Superior temporal gyrus (tissue), 1 donor: ENCODE results near the gene TTLL5.

Experiments used
- DNase-seq: peaks from one replicate; pipeline ENCODE4 v3.0.0-alpha.2; 2016; ENCODE audit errors: extremely low spot score

Gene TTLL5

DNA sequence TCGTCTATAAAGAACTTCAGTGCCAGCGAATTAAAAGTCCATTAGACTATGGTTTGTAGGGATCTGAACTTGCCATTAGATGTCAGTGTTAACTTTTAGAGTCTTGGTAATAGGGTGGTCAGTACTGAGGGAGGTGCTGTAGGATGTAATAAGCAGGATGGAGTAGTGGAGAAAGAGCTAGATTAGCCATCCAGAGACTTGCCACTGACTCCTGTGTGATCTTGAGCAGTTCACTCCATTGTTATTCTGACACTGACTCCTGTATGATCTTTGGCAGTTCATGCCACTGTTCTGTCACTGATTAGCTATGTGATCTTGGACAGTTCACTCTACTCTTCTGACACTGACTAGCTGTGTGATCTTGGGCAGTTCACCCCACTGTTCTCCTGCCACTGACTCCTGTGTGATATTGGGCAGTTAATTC lies 133.6 kb downstream of the TTLL5 start:
- DNase-seq, result peak; percentile 73

DNA sequence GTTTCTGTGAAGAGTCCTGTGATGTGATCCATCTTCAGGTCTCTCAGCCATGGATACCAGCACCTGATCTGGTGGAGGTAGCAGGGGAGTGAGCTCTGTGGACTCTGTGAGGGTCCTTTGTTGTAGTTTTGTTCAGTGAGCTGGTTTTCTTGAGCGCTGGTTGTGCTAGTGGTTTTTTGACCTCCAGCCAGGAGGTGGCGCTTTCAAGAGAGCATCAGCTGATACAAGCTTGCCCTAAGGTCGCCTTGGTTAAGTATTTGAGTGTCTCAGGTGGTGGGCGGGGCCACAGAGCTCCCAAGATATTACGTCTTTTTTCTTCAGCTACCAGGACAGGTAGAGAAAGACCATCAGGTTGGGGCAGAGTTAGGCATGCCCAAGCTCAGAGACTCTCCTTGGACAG lies 139.7 kb downstream of the TTLL5 start:
- no peak for DNase-seq

DNA sequence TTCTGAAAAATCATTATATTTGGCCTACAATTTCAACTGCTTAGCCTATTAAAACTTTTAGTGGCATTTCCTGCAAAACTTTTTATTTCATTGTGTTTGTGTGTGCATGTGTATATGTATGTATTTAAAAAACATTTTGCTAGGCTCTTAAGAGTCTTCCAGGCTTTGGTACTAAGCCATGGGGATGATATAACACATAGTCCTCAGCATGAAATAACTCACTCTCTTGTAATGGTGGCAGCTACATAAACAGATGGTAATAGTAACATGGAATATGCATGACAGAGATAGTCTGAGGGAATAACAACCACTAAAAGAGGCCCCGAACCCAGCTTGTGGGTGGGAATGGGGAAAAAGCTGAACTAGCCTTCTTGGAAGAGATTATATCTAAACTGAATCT lies 141.4 kb downstream of the TTLL5 start:
- no peak for DNase-seq

DNA sequence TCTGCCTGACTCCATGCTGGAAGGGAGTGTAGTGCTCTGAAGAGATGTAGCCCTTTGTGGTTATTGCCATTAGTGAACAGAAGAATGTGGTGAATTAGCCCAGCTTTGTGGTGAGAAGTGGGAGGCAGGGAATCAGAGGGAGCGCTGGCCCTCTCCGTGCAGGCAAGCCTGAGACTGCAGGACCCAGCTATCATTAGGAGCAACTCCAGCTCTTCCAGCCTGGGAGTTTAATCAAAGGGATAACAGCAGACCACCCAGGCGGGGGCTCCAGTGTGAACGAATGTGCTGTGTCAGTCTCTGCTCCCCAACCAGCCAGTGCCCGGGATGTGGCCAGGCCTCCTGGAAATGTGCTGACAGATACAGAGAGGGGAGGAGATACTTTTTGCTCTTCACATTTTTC lies 142.7 kb downstream of the TTLL5 start:
- no peak for DNase-seq

DNA sequence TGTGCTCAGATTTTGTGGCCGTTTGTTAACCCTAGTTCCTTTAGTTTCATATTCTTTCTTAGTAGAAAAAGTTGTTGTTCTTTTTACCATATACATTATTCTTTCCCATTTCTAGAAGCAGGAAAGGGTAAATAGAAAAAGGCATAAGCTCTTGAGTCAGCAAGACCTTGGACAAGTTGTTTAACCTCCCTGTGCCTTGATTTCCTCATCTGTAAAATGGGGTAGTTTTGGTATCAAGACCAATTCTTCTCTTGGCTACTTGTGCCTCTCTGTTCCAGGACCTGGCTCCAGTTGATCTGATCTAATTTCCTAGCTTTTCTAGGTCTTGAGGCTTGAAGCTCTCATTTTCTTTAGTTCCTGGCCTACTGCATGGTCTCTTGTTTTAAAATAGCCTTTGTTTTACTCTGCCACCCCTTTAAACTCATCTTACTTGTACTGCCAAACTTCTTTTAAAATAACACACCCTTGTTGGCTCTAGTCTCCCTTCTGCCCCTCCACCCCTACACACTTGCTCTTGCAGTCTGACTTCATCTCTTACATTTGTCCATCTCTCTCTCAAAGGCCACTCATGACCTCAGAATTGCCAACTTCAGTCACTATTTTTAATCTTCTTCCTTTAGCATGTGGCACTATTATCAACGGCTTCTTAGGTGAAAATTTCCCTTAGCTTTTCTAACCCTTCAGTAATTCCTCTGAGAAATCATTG lies 143.7 kb downstream of the TTLL5 start:
- DNase-seq, result no peak

DNA sequence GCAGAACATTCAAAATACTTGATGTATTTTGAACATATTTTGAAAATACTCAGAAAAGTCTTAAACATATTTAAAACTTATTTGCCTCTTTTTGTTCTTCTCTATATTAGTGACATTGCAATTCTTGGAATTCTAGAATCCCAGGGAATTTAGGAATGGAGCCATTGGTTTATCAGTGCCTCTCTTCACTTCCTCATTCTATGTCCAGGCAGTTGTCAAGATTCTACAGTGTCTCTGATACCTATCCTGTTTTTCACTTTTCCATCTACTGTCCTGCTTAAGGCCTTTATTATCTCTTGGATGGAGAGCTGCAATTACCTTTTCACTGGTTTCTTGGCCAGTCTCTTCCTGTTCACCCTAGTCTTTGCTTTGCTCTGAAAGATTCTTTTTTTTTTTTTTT lies 144.6 kb downstream of the TTLL5 start:
- no peak for DNase-seq

DNA sequence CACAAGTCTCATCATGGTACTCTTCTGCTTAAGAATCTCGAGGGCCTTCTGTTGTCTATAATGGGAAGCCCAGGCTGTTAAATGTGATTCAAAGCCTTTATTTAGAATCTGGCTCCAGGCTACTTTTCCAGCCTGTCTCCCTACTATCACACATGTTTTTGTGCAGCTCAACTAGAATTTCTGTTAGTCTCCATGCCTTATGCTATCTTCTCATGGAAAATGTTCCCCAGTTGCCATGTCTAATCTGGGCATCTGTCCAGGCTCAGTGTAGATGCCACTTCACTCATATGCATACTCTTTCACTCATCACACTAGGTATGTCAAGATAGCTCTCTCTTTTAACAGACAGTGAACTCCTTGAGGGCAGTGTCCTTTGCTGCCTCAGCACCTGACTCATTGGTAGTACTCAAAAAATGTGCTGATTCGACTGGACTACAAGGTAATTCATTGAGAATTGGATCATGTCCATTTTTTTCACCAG lies 145.3 kb downstream of the TTLL5 start:
- peak; percentile 43 for DNase-seq

DNA sequence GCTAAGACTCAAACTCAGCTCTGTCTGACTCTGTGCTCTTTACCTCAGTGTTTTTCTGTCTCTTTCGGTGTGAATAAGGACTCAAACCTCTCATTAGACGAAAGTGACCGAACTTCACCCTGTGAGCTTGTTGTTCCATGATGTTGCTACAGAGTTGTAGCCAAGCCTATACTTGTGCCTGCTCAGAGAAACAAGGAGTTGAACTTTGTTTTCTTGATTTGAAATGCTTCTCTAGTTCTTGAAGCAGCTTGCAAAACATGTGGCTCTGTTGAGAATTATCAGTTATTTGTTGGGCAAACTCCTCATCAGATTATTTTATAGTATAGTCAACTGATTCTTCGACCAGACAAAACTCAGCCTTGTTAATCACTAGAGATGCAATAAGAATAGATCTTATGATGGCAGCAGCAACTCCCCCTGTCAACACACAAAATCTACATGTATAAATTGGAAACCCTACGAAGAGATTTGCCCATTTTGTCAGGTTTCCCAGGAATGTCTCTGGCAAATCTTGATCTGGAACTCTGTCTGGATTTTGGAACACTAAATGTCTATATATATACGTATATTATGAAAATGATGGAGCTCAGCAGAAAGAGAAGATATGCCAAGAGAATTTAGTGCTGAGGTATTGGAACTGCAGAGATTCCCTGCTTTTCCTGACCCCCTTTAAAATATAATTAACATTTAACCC lies 146.8 kb downstream of the TTLL5 start:
- DNase-seq, result no peak

DNA sequence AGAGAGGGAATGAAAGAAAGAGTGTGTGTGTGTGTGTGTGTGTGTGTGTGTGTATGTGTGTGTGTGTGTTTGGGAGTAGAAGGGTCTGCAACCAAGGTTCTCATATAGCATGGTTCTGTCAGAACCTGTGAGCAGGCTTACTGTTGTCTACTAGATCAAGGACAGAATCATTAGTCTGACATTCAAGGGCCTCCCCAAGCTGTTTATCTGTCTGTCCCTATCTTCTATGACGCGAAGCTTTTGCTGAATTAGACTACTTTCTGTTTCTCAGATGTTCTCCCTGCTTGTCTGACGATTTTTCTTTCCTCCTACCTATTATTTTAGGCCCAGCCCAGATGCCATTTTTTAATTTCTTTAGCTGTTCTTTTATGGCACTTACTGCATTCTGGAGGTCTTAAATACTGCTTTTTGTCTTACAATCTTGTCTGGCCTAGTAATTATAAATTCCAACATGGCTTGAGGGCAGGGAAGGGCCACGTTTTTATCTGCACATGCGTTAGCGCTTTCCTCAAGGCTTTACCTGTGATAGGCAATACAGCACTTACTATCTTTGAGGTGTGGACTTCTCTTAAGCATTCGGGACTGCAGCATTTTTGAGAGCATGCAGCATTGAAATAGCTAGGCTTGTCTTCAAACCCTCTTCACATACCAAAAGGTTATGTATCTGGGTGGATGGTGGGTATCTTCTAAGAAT lies 150.2 kb downstream of the TTLL5 start:
- DNase-seq, result no peak

DNA sequence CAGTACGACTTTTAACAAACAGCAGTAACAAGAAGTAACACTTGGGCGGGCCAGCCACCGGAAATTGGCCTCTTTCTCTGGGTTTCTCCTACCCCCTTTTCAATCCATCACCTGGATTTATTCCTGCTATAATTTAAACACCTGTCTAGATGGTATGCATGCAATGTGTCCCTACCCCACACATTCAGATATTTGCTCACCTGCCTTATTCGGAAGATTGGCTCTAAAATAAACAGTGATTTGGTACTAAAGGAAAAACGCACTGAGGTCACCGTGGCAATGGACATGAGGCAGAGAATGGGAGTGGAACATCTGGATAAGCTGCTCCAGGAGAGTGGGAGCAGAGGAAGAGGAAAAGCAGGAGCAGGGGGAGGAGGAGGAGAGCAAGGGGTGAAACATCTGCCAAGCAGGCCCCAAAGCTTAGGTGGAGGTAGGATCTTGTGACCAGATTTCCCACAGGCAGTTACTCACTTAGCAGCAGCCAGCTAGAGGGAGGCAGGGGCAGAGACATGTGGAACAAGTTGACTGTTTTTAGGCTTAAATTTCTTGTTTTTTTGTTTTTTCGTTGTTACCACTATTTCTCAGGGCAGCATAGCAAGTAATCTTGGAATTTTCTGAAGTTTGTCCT lies 150.9 kb downstream of the TTLL5 start:
- no peak for DNase-seq

DNA sequence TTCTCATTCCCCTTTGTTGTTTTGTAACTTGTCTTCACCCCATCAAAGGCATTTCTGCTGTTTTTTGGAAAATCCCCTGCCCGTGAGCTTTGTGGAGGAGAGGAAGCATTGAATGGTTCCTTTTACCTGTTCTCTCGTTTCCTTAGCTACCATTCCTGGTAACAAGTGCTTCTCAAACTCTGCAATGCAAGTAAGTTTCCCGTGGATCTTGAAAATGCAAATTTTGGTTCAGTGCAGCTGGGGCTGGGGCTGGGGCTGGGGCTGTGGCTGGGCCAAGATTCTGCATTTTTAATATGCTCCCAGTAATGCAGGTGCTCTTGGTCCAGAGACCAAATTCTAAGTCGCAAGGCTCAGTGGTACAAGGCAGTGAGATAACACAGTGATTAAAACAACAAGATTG lies 151.6 kb downstream of the TTLL5 start:
- DNase-seq, result no peak

DNA sequence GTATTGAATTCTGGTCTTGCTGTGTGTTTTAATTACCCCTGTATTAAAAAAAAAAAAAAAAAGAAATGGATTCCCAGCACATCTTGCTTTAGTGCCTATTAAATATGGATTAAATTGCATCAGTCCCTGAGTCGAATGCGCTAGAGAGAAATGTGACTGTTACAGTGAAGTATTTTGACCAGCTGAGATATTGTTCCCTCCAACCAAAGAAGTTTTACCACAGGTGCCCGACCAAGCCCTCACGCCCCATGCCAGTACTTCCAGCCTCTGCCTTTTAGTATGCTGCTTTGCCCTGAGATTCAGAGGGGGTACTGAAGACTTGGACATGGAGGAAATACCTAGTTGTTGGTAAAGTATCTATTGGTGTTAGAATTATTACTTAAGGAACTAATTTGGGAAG lies 159.7 kb downstream of the TTLL5 start:
- no peak for DNase-seq

DNA sequence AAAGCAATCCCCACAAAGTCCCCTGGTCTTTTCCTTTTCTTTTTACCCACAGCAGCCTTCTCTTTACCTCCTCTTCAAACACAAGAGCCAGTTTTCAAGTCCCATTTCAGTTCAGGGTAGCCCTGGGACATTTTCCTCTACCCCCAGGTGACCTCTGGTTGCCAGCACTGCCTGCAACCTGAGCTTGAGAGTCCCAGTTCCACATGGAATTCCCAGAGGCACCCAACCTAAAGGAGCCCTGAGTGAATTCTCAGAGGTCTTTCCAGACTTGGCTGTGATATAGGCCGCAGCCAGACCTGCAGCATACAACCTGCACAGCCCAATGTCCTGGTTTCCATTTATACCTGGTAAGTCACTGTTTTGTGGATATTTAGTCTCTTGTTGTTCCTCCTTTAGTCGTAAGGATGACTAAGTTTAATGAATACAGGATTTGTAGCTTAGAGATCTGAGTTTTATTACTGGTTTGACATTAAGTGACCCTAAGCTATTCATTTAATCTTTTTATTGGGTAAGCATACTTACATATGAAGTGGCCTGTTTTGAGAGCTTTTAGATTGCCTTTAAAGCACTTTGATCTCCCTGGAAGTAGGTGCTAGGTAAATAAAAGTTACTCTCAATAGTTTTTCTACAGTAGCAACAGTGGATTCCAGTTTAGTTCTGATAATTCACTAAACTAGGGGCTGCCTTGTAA lies 160.9 kb downstream of the TTLL5 start:
- DNase-seq, result no peak

DNA sequence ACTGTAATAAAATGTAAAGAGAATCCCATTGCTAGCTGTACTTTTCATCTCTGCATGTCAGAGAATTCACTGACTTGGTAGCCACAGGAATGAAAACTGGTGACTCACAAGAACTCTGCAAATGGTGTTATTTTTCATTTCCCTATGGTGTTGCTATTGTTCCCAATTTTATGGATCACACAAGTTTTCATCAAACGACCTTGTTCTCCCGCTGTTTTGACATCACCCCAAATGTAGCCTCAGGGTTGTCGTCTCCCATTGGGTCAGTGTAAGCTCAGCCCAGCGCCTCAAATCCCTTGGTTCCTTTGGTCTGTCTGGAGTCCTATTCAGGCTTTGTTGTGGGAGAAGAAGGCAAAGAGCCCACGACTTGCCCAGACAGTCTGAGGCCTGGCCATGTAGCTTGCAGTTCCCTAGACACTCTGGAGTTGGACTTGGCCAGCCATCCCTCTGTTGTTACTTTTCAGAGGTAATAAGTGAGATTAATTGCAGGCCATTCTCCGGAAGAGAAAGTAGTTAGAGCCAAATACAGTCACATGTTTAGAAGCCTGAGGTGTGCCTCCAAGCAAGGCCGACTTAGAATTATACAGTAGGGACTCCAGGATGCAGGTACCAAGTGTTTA lies 161.6 kb downstream of the TTLL5 start:
- DNase-seq, result no peak

DNA sequence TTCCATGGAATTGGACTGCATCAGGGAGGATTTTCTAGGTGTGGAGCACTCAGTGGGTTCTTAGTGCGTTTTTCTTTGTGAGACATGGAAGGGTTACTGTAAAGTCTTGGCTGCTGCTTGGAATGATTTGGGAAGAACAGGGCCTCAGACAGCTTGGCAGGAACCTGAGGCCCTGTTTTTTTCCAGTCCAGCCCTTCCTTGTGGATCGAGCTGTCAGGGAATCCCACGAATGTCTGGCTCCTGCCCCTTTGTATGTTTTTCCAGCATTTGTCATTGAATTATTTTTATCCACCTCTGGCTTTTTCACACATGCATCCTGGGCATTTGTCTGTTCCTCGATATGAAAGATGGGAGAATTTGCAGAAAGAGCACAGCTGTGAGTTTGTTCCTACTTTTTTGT lies 162.3 kb downstream of the TTLL5 start:
- no peak for DNase-seq

DNA sequence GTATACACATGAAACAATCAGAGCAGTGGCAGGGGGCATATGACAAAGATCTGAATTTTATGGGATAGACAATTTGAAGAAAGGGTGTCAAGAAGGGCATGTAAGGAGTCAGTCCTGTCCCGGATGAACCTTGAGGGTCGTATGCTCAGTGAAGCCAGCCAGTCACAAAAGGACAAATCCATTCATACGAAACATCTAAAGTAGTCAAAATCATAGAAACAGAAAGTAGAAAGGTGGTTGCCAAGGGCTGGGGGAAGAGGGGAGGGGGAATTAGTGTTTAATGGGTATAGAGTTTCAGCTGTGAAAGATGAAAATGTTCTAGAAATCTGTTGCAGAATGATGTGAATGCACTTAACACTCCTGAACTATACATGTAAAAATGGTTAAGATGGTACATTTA lies 163.3 kb downstream of the TTLL5 start:
- DNase-seq, result no peak

DNA sequence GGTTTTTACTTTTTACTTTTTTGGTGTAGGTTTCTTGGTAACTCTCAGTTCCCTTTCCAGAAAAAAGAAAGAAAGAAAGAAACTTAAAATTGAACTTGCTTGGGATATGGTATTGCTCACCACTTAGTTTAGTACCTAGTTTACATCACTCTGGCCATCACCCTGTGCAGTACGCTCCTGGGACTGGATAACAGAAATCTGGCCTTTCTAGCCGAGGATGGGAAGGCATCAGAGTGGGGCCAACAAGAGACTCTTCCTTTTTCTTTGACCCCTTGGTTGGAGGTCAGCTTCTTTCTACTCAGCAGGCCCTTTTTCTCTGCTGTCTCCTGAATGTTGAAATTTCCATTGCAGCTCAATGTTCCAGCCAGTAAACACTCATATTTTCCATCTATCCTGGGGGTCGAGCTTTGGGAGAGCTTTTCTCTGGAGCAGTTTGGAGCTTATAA lies 164.1 kb downstream of the TTLL5 start:
- no peak for DNase-seq

DNA sequence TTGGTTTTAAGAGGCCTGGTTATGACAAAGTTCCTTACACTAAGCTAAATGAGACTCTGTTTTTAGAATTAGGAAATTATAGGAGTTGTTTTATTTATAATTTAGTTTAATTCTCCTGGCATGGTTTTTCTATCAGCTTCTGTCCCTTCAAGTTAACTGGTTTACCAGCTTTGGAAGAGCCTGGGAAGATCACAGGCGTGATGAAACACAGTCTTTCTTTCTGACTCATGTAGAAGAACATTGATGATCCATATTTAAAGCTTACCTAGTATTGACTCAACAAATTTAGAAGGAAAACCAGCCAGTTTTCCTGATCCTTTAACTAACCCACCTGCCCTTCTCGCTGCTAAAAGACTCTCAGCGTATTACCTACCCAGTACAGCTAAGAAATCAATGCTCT lies 165.6 kb downstream of the TTLL5 start:
- no peak for DNase-seq

DNA sequence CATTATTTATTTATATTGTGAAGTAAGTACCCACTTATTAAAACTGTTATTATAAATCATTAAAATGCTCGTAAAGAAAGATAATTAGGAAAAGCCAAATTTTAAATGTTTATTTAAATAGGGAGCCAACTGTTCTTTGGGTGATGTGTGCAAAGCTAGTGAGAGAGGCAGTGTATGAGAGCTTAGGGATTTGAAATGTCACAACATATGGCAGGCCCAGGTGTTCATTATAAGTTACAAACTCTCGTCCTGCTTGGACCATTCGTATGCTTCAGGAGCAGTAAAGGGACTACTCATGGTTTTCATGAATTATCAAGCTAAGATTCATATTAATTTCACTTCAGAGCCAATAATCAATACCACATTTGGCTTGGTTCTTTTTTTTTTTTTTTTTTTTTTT lies 166.3 kb downstream of the TTLL5 start:
- DNase-seq, result no peak

DNA sequence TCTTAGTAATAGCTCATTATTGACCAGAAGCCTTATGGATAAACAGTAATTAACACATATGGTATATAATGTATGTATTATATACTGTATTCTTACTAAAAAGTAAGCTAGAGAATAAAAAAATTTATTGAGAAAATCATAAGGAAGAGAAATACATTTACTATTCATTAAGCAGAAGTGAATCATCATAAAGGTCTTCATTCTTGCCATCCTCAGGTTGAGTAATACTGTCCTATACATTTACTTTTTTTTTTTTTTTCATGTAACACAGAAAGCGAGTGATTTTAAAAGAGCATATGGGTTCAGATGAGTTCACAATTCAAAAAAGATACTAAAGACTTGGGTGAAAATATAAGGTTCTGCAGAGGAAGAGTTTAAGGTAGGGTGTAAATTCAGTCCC lies 168.3 kb downstream of the TTLL5 start:
- no peak for DNase-seq

DNA sequence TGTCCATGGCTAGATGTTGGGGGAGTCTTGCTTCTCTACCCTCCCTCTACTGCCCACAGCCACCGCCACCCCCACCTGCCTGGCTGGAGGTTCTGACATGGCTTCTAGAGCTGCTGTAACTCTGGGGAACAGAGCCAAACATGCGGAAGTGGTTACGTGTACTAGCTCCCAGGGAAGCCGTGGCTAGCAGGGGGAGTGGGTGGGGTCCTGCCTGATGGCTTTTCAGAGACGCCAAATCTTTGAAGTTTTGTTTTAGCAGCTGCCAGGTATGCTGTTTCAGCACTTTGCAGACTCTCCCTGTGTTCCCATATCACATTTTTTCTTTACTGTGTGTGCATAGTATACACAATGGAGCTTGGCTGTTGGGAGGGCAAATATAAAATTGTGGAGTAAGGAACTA lies 170.4 kb downstream of the TTLL5 start:
- DNase-seq, result no peak
